ENCODE data around the gene MACF1.
"Not testable (repeated sequence)": the region's sequence is repeated elsewhere in the genome, so short reads cannot be mapped to it uniquely, and the experiment has no call there.

Gene MACF1

GRCh38 chr1:39178541-39179431 lies 25.7 kb upstream of the MACF1 start:
- no peak for DNase-seq (ENCODE audit: insufficient read length, low spot score)
- no peak for FAIRE-seq

- DNase-seq (ENCODE audit: insufficient read length, low spot score) (no peak), FAIRE-seq (no peak)
These were observed 23.2 kb upstream of the MACF1 start for GRCh38 chr1:39181311-39181710.

GRCh38 chr1:39182804-39183203 lies 21.7 kb upstream of the MACF1 start:
- no peak for DNase-seq (ENCODE audit: insufficient read length, low spot score)
- FAIRE-seq: no peak

GRCh38 chr1:39183503-39184353 lies 20.8 kb upstream of the MACF1 start:
- FAIRE-seq (peak; percentile 83), DNase-seq (ENCODE audit: insufficient read length, low spot score) (no peak)

DNA sequence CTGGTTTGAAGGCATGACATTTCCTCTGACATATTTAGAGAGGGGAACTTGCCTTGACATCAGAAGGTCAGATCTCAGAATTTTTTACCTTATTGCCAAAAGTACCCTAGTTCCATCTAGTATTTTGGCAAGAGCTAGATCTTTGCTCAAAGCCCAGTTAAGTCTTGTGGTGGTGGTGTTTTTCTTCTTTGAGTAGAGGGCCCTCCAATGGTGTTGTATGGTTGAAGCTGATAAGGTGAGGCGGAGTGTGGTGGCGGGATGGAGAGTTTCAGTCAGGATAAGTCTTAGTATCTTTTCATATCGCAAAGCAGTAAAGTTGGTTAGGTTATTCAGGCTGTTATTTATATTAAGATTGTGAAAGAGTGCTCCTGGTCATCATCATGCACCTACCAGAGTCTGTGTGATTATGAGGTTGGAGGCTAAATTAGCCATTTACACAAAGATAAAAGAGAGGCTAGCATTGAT lies 20.1 kb upstream of the MACF1 start:
- DNase-seq (ENCODE audit: insufficient read length, low spot score) (no peak), FAIRE-seq (no peak)

DNA sequence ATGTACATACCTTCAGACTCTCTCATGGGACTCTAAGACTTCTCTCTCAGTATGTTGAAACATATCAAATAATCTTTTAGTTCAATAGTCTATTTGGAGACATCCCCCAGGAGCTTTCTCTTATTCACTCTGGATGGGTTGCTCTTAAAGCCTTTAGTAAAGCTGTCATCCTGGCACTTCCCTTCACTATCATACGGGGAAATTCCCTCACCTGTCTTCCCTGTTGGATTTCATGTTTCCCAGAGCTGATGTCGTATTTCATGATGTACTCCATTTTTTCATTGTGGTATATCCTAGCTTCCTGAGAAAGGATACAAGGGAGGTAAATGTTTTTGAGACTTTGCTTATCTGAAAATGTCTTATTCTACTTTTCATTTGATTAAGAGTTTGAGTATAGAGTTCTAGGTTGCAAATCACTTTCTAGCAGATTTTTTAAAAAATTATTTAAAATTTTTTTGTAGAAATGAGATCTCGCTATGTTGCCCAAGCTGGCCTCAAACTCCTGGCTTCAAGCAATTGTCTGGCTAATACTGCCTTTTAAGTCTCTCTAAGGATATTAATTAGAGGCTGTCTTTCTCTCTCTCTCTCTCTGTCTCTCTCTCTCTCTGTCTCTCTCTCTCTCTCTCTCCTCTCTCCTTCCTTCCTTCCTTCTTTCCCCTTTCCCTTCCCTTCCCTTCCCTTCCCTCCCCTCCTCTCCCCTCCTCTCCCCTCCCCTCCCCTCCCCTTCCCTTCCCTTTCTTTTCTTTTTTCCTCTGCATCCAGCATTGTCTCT lies 17.0 kb upstream of the MACF1 start:
- DNase-seq (ENCODE audit: insufficient read length, low spot score) (no peak), FAIRE-seq (no peak)

GRCh38 chr1:39189592-39190041 lies 14.9 kb upstream of the MACF1 start:
- DNase-seq (ENCODE audit: insufficient read length, low spot score): no peak
- no peak for FAIRE-seq

GRCh38 chr1:39190096-39190495 lies 14.4 kb upstream of the MACF1 start:
- FAIRE-seq (no peak), DNase-seq (ENCODE audit: insufficient read length, low spot score) (no peak)

GRCh38 chr1:39194398-39195051 lies 10.0 kb upstream of the MACF1 start:
- no peak for DNase-seq (ENCODE audit: insufficient read length, low spot score)
- no peak for FAIRE-seq

- DNase-seq (ENCODE audit: insufficient read length, low spot score): no peak
- no peak for FAIRE-seq
These were observed 9.1 kb upstream of the MACF1 start for GRCh38 chr1:39195166-39196111.

- peak; percentile 42 for FAIRE-seq
- no peak for DNase-seq (ENCODE audit: insufficient read length, low spot score)
These were observed 8.0 kb upstream of the MACF1 start for GRCh38 chr1:39196244-39197215.

DNA sequence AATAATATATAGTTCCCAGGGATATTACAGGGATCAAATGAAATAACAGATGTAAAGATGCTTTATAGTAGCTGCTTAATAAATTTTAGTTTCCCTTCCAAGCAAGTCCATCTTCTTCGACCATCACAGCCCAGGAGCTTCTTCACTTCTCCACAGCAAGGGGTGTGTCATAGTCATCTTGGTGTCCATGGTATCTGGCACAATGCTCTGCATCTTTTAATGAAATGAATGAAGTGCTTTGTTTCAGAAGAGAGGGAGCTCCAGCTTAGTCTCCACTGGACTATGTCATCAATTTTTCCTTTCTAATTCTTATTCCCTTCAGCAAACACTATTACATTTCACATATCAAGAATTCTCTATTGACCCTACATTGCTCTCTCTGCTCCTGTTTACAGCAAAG lies 4.9 kb upstream of the MACF1 start:
- FAIRE-seq (no peak), DNase-seq (ENCODE audit: insufficient read length, low spot score) (no peak)

DNA sequence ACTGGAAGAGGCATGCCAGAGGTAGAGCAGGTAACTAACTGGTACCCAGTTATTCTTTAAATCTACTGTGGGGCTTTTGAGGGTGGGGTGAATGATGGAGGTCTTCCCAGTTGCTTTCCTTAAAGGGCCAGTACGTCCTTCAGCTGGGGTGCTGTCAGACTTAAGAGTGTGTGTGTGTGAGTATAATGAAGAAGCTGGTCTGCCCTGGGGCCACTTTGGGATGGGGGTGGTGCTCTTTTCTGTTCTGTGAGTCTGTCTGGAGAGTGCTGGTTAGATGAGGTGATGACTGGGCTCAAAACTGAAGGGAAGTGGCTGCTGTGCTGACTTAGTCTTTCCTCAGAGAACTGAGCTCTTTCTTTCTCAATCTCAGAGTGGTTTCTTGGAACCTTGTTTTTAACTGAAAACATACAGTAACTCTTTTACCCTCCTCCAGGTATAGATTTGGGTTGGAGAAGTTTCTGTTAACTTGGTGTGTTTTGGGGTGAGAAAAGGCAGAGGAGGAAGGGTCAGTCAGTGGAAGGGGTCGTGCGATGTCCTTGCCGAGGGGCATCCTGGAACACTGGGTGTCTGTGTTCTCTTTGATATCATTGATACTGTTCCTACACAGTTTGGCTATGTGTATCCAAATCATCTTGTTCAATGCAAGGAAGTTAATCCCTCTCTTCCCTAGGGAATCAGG lies 746 bp downstream of the MACF1 start:
- DNase-seq (ENCODE audit: insufficient read length, low spot score) (no peak), FAIRE-seq (peak; percentile 78)

DNA sequence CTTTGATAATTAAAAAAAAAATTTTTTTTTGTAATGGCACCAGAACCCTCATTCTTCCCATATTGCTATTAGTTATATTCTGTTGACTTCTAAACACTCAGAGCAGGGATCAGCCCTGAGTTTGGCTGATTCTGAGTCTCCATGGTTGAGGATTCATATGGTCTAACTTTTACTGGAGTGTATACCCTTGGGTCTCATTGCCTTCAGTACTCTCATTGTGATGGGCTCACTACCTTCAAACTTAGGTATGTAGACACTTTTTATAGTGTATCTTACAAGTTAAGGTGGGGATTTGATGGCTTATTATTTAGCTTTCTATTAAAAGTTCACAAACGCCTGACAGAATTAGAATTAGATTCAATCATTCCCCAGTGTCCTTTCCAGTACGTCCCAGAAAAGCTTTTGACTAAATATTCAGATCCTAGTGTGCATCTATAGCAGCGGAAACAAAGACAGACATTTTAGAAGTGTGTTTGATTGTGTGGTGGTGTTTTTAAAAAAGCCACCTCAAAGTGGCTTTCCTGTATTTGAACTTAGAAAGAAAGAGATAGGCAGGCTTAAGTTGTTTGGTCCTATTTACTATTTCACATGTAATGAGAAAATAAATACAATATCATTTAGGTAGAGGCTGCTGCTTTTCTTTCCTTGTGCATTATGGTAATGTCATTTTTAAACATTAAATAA lies 1.4 kb downstream of the MACF1 start:
- DNase-seq (ENCODE audit: insufficient read length, low spot score) (no peak), FAIRE-seq (no peak)

- not testable (repeated sequence) for FAIRE-seq; DNase-seq (ENCODE audit: insufficient read length, low spot score)
These were observed 3.9 kb downstream of the MACF1 start for GRCh38 chr1:39208360-39208759.

DNA sequence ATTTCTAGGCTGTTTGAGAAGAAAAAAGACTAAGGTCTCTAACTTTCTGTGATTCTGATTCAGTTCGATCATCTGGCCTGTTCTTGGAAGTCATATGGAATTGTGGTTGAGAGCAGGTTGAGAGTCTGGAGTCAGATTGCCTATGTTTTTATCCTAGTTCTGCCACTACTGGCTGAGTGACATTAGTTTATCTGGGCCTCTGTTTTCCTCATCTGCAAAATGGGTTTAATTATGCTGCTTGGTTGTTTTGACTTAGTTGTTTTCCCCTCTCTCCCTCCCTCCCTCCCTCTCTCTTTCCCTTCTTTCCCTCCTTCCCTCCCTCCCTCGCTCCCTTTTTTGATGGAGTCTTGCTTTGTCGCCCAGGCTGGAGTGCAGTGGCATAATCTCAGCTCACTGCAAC lies 6.2 kb downstream of the MACF1 start:
- FAIRE-seq (no peak), DNase-seq (ENCODE audit: insufficient read length, low spot score) (no peak)

GRCh38 chr1:39212499-39212898 lies 8.0 kb downstream of the MACF1 start:
- DNase-seq (ENCODE audit: insufficient read length, low spot score) (no peak), FAIRE-seq (no peak)

All from GM19239 (cell line).